ENCODE data around the gene LCT. TPM values are rescaled to one million over a fixed set of nuclear protein-coding genes. Genes with fewer than 3 reads are reported as not detected.
A peak's percentile ranks its signal among the peaks of the same experiment; 100 is the strongest.
"Not testable (repeated sequence)": the region's sequence is repeated elsewhere in the genome, so short reads cannot be mapped to it uniquely, and the experiment has no call there.

LCT gene
- polyA plus RNA-seq (2014; cell fraction: cytosol; rRNA removed) = not detected in 2 replicates
- not detected in 2 replicates for polyA plus RNA-seq (2014; cell fraction: nucleus; rRNA removed)

GRCh38 chr2:135836596-135837270 is at the start of gene LCT:
TSS of gene LCT (minus strand) at chr2:135837184. CDS start at chr2:135837169, 15 bp downstream.
- no peak for DNase-seq (ENCODE audit: low spot score)

GRCh38 chr2:135885709-135886108 is 48.7 kb upstream of the LCT start:
- no peak for DNase-seq (ENCODE audit: low spot score)

- DNase-seq (ENCODE audit: low spot score) = no peak
Observed at GRCh38 chr2:135882415-135882814, 45.4 kb upstream of the LCT start.

- DNase-seq (ENCODE audit: low spot score) = not testable (repeated sequence)
Observed at GRCh38 chr2:135876770-135877169, 39.8 kb upstream of the LCT start.

- peak; percentile 99 for DNase-seq (ENCODE audit: low spot score)
Observed at GRCh38 chr2:135876066-135876711, 39.2 kb upstream of the LCT start, which contains the start of gene MCM6. TSS of gene MCM6 (minus strand) at chr2:135876443. CDS start at chr2:135876365, 78 bp downstream.

GRCh38 chr2:135875491-135876065 is 38.6 kb upstream of the LCT start:
- peak; percentile 27 for DNase-seq (ENCODE audit: low spot score)

- no peak for DNase-seq (ENCODE audit: low spot score)
Observed at GRCh38 chr2:135874777-135875365, 37.9 kb upstream of the LCT start.

- no peak for DNase-seq (ENCODE audit: low spot score)
Observed at GRCh38 chr2:135870571-135870970, 33.6 kb upstream of the LCT start.

- no peak for DNase-seq (ENCODE audit: low spot score)
Observed at GRCh38 chr2:135863233-135863632, 26.2 kb upstream of the LCT start.

GRCh38 chr2:135862718-135863117 is 25.7 kb upstream of the LCT start:
- no peak for DNase-seq (ENCODE audit: low spot score)

- DNase-seq (ENCODE audit: low spot score) = no peak
Observed at GRCh38 chr2:135853401-135853800, 16.4 kb upstream of the LCT start.

GRCh38 chr2:135851858-135852257 is 14.9 kb upstream of the LCT start:
- DNase-seq (ENCODE audit: low spot score) = no peak

- DNase-seq (ENCODE audit: low spot score) = no peak
Observed at GRCh38 chr2:135850892-135851668, 14.1 kb upstream of the LCT start.

GRCh38 chr2:135849087-135849486 is 12.1 kb upstream of the LCT start:
- no peak for DNase-seq (ENCODE audit: low spot score)

- no peak for DNase-seq (ENCODE audit: low spot score)
Observed at GRCh38 chr2:135845997-135846396, 9.0 kb upstream of the LCT start.

- no peak for DNase-seq (ENCODE audit: low spot score)
Observed at GRCh38 chr2:135845257-135845656, 8.3 kb upstream of the LCT start.

GRCh38 chr2:135844301-135844895 is 7.4 kb upstream of the LCT start:
- no peak for DNase-seq (ENCODE audit: low spot score)

GRCh38 chr2:135843671-135844070 is 6.7 kb upstream of the LCT start:
- no peak for DNase-seq (ENCODE audit: low spot score)

GRCh38 chr2:135840601-135841000 is 3.6 kb upstream of the LCT start:
- DNase-seq (ENCODE audit: low spot score) = no peak

- DNase-seq (ENCODE audit: low spot score) = peak; percentile 51
Observed at GRCh38 chr2:135839713-135840112, 2.7 kb upstream of the LCT start.

- no peak for DNase-seq (ENCODE audit: low spot score)
Observed at GRCh38 chr2:135838502-135838901, 1.5 kb upstream of the LCT start.
